ENCODE measurements around the gene C6orf52.
"Not testable (repeated sequence)": the region's sequence is repeated elsewhere in the genome, so short reads cannot be mapped to it uniquely, and the experiment has no call there.

The C6orf52 gene

GRCh38 chr6:10694302-10695085, at the start of gene C6orf52, which contains the start of gene PAK1IP1:
TSS of gene C6orf52 (minus strand) at chr6:10694616. CDS start at chr6:10687550, 7,066 bp downstream.
TSS of gene PAK1IP1 (plus strand) at chr6:10694972. CDS start at chr6:10694986, 14 bp downstream.
- peaks cover 4% of the 10 kb centered on the region for H3K27me3 Mint-ChIP-seq (ENCODE audit: low read depth, poor library complexity)
- H3K36me3 Mint-ChIP-seq (ENCODE audit: low read depth) = peaks cover 29% of the 10 kb centered on the region
- no peak for TF ChIP-seq CTCF (IDR thresholded peaks at IDR 0.05)
- H3K27ac Mint-ChIP-seq = peak within 1 kb of the TSS; percentile 100
- no peaks in the 10 kb centered on the region for H3K9me3 Mint-ChIP-seq
- peak within 1 kb of the TSS; percentile 91 for H3K4me3 Mint-ChIP-seq
- peaks cover 54% of the 10 kb centered on the region for H3K4me1 Mint-ChIP-seq
- peak; percentile 82 for DNase-seq

- peaks cover 7% of the 10 kb centered on the region for H3K27me3 Mint-ChIP-seq (ENCODE audit: low read depth, poor library complexity)
- DNase-seq = no peak
- peaks cover 26% of the 10 kb centered on the region for H3K4me1 Mint-ChIP-seq
- H3K9me3 Mint-ChIP-seq = no peaks in the 10 kb centered on the region
- peaks cover 32% of the 10 kb centered on the region for H3K36me3 Mint-ChIP-seq (ENCODE audit: low read depth)
- H3K27ac Mint-ChIP-seq = no peak overlapping the region
- no peak overlapping the region for H3K4me3 Mint-ChIP-seq
- no peak for TF ChIP-seq CTCF (IDR thresholded peaks at IDR 0.05)
Measured at GRCh38 chr6:10743515-10743914, 49.1 kb upstream of the C6orf52 start.

GRCh38 chr6:10742251-10742650, 47.8 kb upstream of the C6orf52 start:
- H3K36me3 Mint-ChIP-seq (ENCODE audit: low read depth) = peaks cover 38% of the 10 kb centered on the region
- H3K4me3 Mint-ChIP-seq = no peak overlapping the region
- H3K4me1 Mint-ChIP-seq = peaks cover 18% of the 10 kb centered on the region
- peak overlapping the region; percentile 72 for H3K27ac Mint-ChIP-seq
- no peak for DNase-seq
- TF ChIP-seq CTCF (IDR thresholded peaks at IDR 0.05) = no peak
- H3K27me3 Mint-ChIP-seq (ENCODE audit: low read depth, poor library complexity) = peaks cover 10% of the 10 kb centered on the region
- H3K9me3 Mint-ChIP-seq = no peaks in the 10 kb centered on the region

- peaks cover 42% of the 10 kb centered on the region for H3K36me3 Mint-ChIP-seq (ENCODE audit: low read depth)
- not testable (repeated sequence) for H3K4me3 Mint-ChIP-seq; H3K9me3 Mint-ChIP-seq; DNase-seq; H3K27me3 Mint-ChIP-seq (ENCODE audit: low read depth, poor library complexity); H3K27ac Mint-ChIP-seq
- H3K4me1 Mint-ChIP-seq = peaks cover 12% of the 10 kb centered on the region
Measured at GRCh38 chr6:10741643-10742042, 47.2 kb upstream of the C6orf52 start.

- Mint-ChIP-seq H3K27me3 (ENCODE audit: low read depth, poor library complexity) (peaks cover 7% of the 10 kb centered on the region), H3K9me3 (no peaks in the 10 kb centered on the region), H3K27ac (no peak overlapping the region), H3K4me3 (no peak overlapping the region), H3K4me1 (peaks cover 3% of the 10 kb centered on the region), H3K36me3 (ENCODE audit: low read depth) (peaks cover 50% of the 10 kb centered on the region)
- no peak for TF ChIP-seq CTCF (IDR thresholded peaks at IDR 0.05)
- DNase-seq = no peak
Measured at GRCh38 chr6:10740061-10740460, 45.6 kb upstream of the C6orf52 start.

- no peak for TF ChIP-seq CTCF (IDR thresholded peaks at IDR 0.05)
- H3K36me3 Mint-ChIP-seq (ENCODE audit: low read depth) = peaks cover 71% of the 10 kb centered on the region
- peaks cover 7% of the 10 kb centered on the region for H3K27me3 Mint-ChIP-seq (ENCODE audit: low read depth, poor library complexity)
- H3K27ac Mint-ChIP-seq = no peak overlapping the region
- no peak for DNase-seq
- peaks cover 4% of the 10 kb centered on the region for H3K9me3 Mint-ChIP-seq
- H3K4me3 Mint-ChIP-seq = no peak overlapping the region
- H3K4me1 Mint-ChIP-seq = peaks cover 17% of the 10 kb centered on the region
Measured at GRCh38 chr6:10736731-10737130, 42.3 kb upstream of the C6orf52 start.
